ENCODE data around the gene MAGEA9. TPM values are rescaled to one million over a fixed set of nuclear protein-coding genes. Genes with fewer than 3 reads are reported as not detected.

MAGEA9 gene
- total and polyA plus RNA-seq, 10 donors: not detected

DNA sequence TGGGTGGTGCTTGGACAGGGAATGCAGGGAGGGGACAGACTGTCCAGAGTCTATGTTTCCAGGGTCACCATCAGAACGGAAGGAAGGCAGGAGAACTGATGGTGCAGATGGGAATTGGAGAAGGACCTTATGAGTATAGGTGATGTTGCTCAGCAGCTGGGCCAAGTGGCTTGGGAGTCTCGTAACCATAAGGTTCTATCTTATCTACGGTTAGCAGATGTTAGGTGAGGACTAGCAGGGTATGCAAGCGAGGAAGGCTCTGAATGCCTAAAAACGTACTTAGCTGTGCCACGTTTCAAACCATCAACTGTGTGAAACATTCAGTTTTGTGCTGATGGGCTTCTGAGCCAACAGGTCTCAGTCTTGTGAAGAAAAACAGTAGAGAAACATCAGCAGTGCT, 22.4 kb downstream of the MAGEA9 start:
- intact Hi-C loops (cut with DNase I; ENCODE audit: low total_unique reads): no loop called here
- no peak overlapping the region for H3K27ac ChIP-seq
- H3K9me3 ChIP-seq: no peaks in the 10 kb centered on the region
- WGBS, 5 donors: 69 to 86% (median 78%) methylated on average over 6 of the region's 6 CpGs
- H3K4me1 ChIP-seq: no peaks in the 10 kb centered on the region
- no peak for DNase-seq
- H3K36me3 ChIP-seq: no peaks in the 10 kb centered on the region
- H3K27me3 ChIP-seq (replicated peaks in 1 of 7): peaks cover 0 to 4% (median 0%) of the 10 kb centered on the region in 7 donors
- TF ChIP-seq, protein P1, sequence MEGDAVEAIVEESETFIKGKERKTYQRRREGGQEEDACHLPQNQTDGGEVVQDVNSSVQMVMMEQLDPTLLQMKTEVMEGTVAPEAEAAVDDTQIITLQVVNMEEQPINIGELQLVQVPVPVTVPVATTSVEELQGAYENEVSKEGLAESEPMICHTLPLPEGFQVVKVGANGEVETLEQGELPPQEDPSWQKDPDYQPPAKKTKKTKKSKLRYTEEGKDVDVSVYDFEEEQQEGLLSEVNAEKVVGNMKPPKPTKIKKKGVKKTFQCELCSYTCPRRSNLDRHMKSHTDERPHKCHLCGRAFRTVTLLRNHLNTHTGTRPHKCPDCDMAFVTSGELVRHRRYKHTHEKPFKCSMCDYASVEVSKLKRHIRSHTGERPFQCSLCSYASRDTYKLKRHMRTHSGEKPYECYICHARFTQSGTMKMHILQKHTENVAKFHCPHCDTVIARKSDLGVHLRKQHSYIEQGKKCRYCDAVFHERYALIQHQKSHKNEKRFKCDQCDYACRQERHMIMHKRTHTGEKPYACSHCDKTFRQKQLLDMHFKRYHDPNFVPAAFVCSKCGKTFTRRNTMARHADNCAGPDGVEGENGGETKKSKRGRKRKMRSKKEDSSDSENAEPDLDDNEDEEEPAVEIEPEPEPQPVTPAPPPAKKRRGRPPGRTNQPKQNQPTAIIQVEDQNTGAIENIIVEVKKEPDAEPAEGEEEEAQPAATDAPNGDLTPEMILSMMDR (IDR thresholded peaks at IDR 0.05 in 8 of 11, conservative IDR thresholded peaks at IDR 0.05 in 3 of 11): no peak
- TF ChIP-seq POLR2AphosphoS5 (IDR thresholded peaks at IDR 0.05) (no peak), POLR2A (IDR thresholded peaks at IDR 0.05) (no peak)
- H3K4me3 ChIP-seq: no peak overlapping the region

DNA sequence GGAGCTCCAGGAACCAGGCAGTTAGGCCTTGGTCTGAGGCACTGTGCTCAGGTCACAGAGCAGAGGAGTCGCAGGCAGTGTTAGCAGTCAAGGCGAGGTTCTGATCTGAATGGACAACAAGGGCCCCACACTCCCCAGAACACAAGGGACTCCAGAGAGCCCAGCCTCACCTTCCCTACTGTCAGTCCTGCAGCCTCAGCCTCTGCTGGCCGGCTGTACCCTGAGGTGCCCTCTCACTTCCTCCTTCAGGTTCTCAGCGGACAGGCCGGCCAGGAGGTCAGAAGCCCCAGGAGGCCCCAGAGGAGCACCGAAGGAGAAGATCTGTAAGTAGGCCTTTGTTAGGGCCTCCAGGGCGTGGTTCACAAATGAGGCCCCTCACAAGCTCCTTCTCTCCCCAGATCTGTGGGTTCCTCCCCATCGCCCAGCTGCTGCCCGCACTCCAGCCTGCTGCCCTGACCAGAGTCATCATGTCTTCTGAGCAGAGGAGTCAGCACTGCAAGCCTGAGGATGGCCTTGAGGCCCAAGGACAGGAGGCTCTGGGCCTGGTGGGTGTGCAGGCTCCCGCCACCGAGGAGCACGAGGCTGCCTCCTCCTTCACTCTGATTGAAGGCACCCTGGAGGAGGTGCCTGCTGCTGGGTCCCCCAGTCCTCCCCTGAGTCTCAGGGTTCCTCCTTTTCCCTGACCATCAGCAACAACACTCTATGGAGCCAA, 26.2 kb downstream of the MAGEA9 start:
- no peak overlapping the region for H3K4me3 ChIP-seq
- peaks cover 0 to 4% (median 0%) of the 10 kb centered on the region in 7 donors for H3K27me3 ChIP-seq (replicated peaks in 1 of 7)
- no peak overlapping the region for H3K27ac ChIP-seq
- intact Hi-C loops (cut with DNase I; ENCODE audit: low total_unique reads): no loop called here
- 67 to 86% (median 84%) methylated on average over 9 to 12 of the region's 12 CpGs for WGBS, 5 donors
- H3K9me3 ChIP-seq: no peaks in the 10 kb centered on the region
- DNase-seq: no peak
- no peak for TF ChIP-seq POLR2A (IDR thresholded peaks at IDR 0.05)
- TF ChIP-seq, protein P1 (IDR thresholded peaks at IDR 0.05 in 8 of 11, conservative IDR thresholded peaks at IDR 0.05 in 3 of 11): no peak
- no peak for TF ChIP-seq POLR2AphosphoS5 (IDR thresholded peaks at IDR 0.05)
- H3K4me1 ChIP-seq: no peaks in the 10 kb centered on the region
- H3K36me3 ChIP-seq: no peaks in the 10 kb centered on the region

DNA sequence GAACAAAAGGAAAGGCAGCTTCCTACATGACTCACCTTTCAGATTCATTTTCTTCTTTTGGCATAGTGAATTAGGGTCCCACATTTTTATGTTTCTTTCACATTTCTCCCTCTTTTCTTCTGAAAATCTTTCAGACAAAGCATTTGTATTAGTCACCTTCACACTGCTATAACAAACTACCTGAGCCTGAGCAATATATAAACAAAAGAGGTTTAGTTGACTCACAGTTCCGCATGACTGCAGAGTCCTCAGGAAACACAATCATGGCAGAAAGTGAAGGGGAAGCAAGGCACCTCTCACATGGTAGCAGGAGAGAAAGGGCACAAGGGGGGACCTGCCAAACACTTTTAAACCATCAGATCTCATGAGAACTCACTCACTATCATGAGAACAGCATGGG, 36.9 kb downstream of the MAGEA9 start:
- no peak overlapping the region for H3K27ac ChIP-seq
- WGBS, 5 donors: 62 to 83% (median 74%) methylated on average over 1 of the region's 1 CpG
- intact Hi-C loops (cut with DNase I; ENCODE audit: low total_unique reads): no loop called here
- no peaks in the 10 kb centered on the region for H3K9me3 ChIP-seq
- H3K4me3 ChIP-seq: no peak overlapping the region
- peaks cover 0 to 1% (median 0%) of the 10 kb centered on the region in 7 donors for H3K27me3 ChIP-seq (replicated peaks in 1 of 7)
- H3K4me1 ChIP-seq: no peaks in the 10 kb centered on the region
- no peak for DNase-seq
- TF ChIP-seq POLR2AphosphoS5 (IDR thresholded peaks at IDR 0.05): no peak
- H3K36me3 ChIP-seq: no peaks in the 10 kb centered on the region

DNA sequence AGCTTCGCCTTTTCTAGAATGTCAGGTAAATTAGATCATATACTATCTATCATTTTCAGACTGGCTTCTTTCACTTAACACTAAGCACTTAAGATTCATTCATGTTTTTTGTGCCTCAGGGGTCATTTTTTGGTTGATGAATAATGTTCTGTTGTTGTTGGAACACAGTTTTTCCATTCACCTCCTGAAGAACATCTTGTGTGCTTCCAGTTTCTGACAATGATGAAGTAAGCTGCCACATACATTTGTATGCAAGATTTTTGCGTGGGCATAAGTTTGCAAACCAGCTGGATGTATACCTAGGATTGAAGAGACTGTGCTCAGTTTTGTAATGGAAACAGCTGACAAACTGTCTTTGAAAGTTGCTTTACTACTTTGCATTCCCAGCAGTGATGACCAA, 37.6 kb downstream of the MAGEA9 start:
- 58 to 96% (median 83%) methylated on average over 2 of the region's 2 CpGs for WGBS, 5 donors
- Histone ChIP-seq H3K36me3 (no peaks in the 10 kb centered on the region), H3K27ac (no peak overlapping the region), H3K27me3 (replicated peaks in 1 of 7) (peaks cover 0 to 6% (median 0%) of the 10 kb centered on the region in 7 donors), H3K4me1 (no peaks in the 10 kb centered on the region), H3K4me3 (no peak overlapping the region), H3K9me3 (no peaks in the 10 kb centered on the region)
- intact Hi-C loops (cut with DNase I; ENCODE audit: low total_unique reads): no loop called here
- DNase-seq: no peak
- TF ChIP-seq, protein P1 (IDR thresholded peaks at IDR 0.05 in 8 of 11, conservative IDR thresholded peaks at IDR 0.05 in 3 of 11): no peak
- TF ChIP-seq POLR2A (IDR thresholded peaks at IDR 0.05) (no peak), POLR2AphosphoS5 (IDR thresholded peaks at IDR 0.05) (no peak)
